ENCODE measurements around the gene PIEZO1. TPM values are rescaled to one million over a fixed set of nuclear protein-coding genes. Genes with fewer than 3 reads are reported as not detected.

PIEZO1 gene
- total RNA-seq, 1 donor from 2014 or later: 45.9 TPM

DNA sequence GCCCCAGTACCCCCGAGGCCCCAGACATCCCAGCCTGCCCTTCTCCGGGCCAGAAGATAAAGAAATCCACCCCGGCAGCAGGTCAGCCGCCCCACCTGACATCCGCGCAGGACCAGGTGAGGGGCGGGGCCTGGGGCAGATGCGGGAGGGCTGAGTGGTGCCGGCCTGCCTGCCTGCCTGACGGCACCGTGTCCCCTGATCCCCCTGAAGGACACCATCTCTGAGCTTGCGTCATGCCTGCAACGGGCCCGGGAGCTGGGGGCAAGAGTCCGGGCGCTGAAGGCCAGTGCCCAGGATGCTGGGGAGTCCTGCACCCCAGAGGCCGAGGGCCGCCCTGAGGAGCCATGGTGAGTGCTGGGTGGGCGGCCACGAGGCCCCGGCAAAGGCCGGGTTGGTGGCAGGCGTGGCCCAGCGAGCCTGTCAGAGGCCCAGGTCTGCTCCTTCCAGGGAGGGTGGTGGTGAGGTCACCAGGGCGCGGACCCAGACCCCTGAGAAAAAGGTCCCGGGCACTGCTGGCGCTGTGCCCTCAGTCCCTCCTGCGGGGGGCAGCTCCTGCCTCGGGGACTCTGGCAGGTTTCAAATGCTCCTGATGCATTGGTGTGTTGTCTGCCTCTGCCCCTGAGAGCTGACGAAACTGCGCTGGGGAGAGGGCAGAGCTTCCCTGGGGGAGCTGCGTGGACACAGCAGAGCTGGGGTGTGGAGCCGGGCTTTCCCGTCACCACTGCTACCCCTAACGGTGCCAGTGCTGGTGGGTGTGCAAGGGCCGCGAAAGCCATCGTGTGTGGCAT, 19.7 kb upstream of the PIEZO1 start:
- Histone ChIP-seq H3K4me3 (ENCODE audit: low read length in 3 of 3) (no peak overlapping the region), H3K27me3 (ENCODE audit: control insufficient read depth in 3 of 3, insufficient read depth in 3 of 3, low read length in 3 of 3) (peaks cover 0 to 16% (median 3%) of the 10 kb centered on the region in 3 donors), H3K9me3 (ENCODE audit: control insufficient read depth in 3 of 3, low read length in 3 of 3) (no peaks in the 10 kb centered on the region), H3K36me3 (ENCODE audit: control insufficient read depth in 3 of 3, insufficient read depth in 3 of 3, low read length in 3 of 3) (peaks cover 6 to 10% (median 8%) of the 10 kb centered on the region in 3 donors), H3K27ac (ENCODE audit: low read depth, low read length) (no peak overlapping the region), H3K9ac (ENCODE audit: low read depth in 1 of 3, low read length in 3 of 3) (no peak overlapping the region), H3K4me1 (ENCODE audit: control insufficient read depth in 3 of 3, insufficient read depth in 3 of 3, low read length in 3 of 3) (peaks cover 5 to 22% (median 16%) of the 10 kb centered on the region in 3 donors)

DNA sequence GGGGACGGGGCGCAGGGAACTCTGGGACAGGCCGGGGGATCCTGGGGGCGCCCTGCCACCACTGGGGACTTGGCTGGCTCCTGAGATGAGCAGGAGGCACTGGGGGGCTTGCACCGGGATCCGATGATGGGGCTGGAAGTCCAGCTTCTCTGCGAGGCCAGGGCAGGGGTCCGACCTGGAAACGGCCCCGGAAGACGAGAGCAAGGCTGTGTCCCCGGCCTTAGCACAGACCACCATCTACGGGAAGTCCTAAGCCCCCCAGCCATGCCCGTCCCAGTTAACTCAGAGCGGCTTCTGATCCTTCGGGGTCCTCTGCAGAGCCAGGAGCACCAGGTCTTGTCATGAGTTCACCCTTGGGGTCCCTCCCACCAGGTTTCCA, 19.1 kb upstream of the PIEZO1 start:
- Histone ChIP-seq H3K4me1 (ENCODE audit: control insufficient read depth in 3 of 3, insufficient read depth in 3 of 3, low read length in 3 of 3) (peaks cover 5 to 16% (median 13%) of the 10 kb centered on the region in 3 donors), H3K9me3 (ENCODE audit: control insufficient read depth in 3 of 3, low read length in 3 of 3) (no peaks in the 10 kb centered on the region), H3K4me3 (ENCODE audit: low read length in 3 of 3) (no peak overlapping the region), H3K27me3 (ENCODE audit: control insufficient read depth in 3 of 3, insufficient read depth in 3 of 3, low read length in 3 of 3) (peaks cover 0 to 16% (median 3%) of the 10 kb centered on the region in 3 donors), H3K9ac (ENCODE audit: low read depth in 1 of 3, low read length in 3 of 3) (no peak overlapping the region), H3K36me3 (ENCODE audit: control insufficient read depth in 3 of 3, insufficient read depth in 3 of 3, low read length in 3 of 3) (peaks cover 2 to 4% (median 2%) of the 10 kb centered on the region in 3 donors), H3K27ac (ENCODE audit: low read depth, low read length) (no peak overlapping the region)

DNA sequence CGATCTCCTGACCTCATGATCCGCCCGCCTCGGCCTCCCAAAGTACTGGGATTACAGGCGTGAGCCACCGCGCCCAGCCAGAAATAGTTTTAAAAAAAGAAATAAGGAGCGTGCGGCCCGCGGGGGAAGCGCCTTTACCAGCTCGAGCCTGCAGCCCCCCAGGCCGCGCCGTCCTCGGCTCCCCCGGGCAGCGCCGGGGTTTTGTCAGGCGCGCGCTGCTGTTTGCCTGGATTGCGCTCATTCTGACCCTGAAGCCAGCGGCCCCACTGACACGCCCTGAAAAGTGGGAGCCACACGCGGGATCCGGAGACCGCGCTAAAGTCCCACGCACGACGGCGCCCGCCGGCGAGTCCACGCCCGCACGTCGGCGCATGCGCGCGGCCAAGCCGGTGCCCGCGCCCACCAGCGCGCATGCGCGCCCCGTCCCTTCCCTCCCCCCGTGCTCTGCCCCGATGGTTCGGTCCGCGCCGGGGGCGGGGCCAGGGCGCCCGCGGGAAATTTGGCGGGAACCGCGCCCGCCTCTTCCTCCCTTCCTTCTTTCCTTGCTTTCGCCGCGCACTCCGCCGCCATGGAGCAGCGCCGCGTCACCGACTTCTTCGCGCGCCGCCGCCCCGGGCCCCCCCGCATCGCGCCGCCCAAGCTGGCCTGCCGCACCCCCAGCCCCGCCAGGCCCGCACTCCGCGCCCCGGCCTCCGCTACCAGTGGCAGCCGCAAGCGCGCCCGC, 18.4 kb upstream of the PIEZO1 start, which contains the start of gene CDT1:
Gene CDT1, plus strand, starts transcription at position 526 of the 724 bp plus-strand sequence. Its CDS starts 43 bp downstream, at position 569.
- Histone ChIP-seq H3K4me1 (ENCODE audit: control insufficient read depth in 3 of 3, insufficient read depth in 3 of 3, low read length in 3 of 3) (peaks cover 5 to 16% (median 13%) of the 10 kb centered on the region in 3 donors), H3K27me3 (ENCODE audit: control insufficient read depth in 3 of 3, insufficient read depth in 3 of 3, low read length in 3 of 3) (peaks cover 0 to 16% (median 3%) of the 10 kb centered on the region in 3 donors), H3K27ac (ENCODE audit: low read depth, low read length) (no peak within 1 kb of the TSS), H3K36me3 (ENCODE audit: control insufficient read depth in 3 of 3, insufficient read depth in 3 of 3, low read length in 3 of 3) (no peaks in the 10 kb centered on the region), H3K9ac (ENCODE audit: low read depth in 1 of 3, low read length in 3 of 3) (peak within 1 kb of the TSS in 2 of 3 donors; percentile 56 to 62), H3K4me3 (ENCODE audit: low read length in 3 of 3) (peak within 1 kb of the TSS; percentile 62 to 73 (median 71)), H3K9me3 (ENCODE audit: control insufficient read depth in 3 of 3, low read length in 3 of 3) (no peaks in the 10 kb centered on the region)

DNA sequence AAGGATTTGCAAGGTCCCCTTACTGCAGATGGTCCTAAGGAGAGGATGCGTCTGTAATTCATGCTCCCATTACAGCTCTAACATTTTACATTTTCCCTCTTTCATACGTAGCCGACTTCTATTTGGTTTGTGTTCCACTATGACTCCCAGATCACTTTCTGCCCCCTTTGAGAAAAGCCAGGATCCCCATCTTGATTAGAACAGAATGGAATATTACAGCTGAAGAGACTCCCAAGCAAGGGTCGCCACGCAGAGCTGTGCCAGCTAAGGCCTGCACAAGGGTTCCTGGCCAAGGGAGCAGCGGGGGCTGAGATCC, 15.2 kb upstream of the PIEZO1 start:
- Histone ChIP-seq H3K4me3 (ENCODE audit: low read length in 3 of 3) (no peak overlapping the region), H3K27ac (ENCODE audit: low read depth, low read length) (no peak overlapping the region), H3K36me3 (ENCODE audit: control insufficient read depth in 3 of 3, insufficient read depth in 3 of 3, low read length in 3 of 3) (no peaks in the 10 kb centered on the region), H3K9me3 (ENCODE audit: control insufficient read depth in 3 of 3, low read length in 3 of 3) (no peaks in the 10 kb centered on the region), H3K9ac (ENCODE audit: low read depth in 1 of 3, low read length in 3 of 3) (no peak overlapping the region), H3K27me3 (ENCODE audit: control insufficient read depth in 3 of 3, insufficient read depth in 3 of 3, low read length in 3 of 3) (peaks cover 0 to 8% (median 3%) of the 10 kb centered on the region in 3 donors), H3K4me1 (ENCODE audit: control insufficient read depth in 3 of 3, insufficient read depth in 3 of 3, low read length in 3 of 3) (peaks cover 0 to 3% (median 0%) of the 10 kb centered on the region in 3 donors)

DNA sequence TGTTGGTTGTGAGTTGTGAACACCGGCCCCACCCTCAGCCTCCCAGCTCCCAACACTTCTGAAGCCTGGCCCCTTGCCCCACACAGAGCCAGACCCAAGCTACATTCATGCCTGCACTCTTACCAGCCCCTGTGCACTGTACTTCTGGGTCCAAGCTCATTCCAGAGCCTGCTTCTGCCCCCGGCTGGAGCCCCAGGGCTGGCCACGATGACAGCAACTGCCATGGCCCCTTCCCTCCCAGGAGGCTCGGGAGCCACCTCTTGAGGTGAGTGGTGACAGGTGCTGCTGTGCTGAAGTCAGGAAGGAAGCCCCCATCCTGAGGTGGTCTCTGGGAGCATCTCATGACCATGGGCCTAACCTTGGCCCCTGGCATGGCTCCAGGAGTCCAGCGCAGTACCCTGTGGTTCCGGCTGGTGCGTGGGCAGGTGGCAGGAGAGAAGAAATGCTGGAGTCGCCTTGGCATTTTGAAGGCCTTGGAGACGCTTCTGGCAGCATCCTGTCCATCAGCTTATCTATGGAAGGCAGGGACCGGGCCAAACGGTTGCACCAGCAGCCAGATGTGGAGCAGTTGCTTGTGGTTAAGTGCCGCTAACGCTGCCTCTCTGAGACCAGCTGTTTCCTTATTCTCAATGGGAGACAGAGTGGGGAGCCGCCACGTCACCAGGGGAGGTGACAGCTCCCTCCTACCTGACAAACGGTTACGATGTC, 14.7 kb upstream of the PIEZO1 start:
- peaks cover 0 to 3% (median 0%) of the 10 kb centered on the region in 3 donors for H3K4me1 ChIP-seq (ENCODE audit: control insufficient read depth in 3 of 3, insufficient read depth in 3 of 3, low read length in 3 of 3)
- H3K9ac ChIP-seq (ENCODE audit: low read depth in 1 of 3, low read length in 3 of 3): no peak overlapping the region
- H3K4me3 ChIP-seq (ENCODE audit: low read length in 3 of 3): no peak overlapping the region
- H3K36me3 ChIP-seq (ENCODE audit: control insufficient read depth in 3 of 3, insufficient read depth in 3 of 3, low read length in 3 of 3): no peaks in the 10 kb centered on the region
- no peak overlapping the region for H3K27ac ChIP-seq (ENCODE audit: low read depth, low read length)
- H3K9me3 ChIP-seq (ENCODE audit: control insufficient read depth in 3 of 3, low read length in 3 of 3): no peaks in the 10 kb centered on the region
- H3K27me3 ChIP-seq (ENCODE audit: control insufficient read depth in 3 of 3, insufficient read depth in 3 of 3, low read length in 3 of 3): peaks cover 0 to 3% (median 3%) of the 10 kb centered on the region in 3 donors

DNA sequence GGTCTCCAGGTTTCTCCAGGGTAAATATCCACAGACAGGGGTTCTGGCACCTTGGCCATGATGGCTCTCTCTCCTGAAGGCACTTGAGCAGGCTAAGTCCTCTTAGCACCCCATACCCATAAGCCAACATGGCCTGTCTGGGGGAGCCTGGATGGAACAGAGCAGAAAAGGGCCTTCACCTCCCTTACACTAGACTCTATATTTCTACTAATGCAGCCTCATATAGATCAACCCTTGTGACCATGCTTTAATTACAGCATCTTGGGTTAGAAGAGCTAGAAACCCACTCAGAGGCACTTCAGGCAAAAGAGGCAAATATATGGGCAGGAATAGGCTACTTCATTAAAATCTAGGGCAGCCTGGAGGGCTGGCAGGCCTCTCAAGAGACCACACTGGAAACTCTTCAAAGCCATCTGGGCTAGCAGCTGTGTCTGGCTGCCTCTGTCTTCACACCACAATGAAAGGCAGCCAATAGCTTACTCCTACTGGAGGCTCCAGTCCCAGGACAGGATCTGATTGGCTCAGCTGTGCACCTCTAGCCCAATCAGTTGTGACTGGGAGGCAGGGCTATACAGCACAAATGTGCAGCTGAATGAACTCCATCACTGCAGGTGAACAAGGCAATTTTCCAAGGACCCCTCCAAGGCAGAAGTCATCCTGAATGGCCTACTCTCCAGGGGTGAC, 13.9 kb upstream of the PIEZO1 start:
- Histone ChIP-seq H3K9ac (ENCODE audit: low read depth in 1 of 3, low read length in 3 of 3) (no peak overlapping the region), H3K27ac (ENCODE audit: low read depth, low read length) (no peak overlapping the region), H3K4me3 (ENCODE audit: low read length in 3 of 3) (no peak overlapping the region)

DNA sequence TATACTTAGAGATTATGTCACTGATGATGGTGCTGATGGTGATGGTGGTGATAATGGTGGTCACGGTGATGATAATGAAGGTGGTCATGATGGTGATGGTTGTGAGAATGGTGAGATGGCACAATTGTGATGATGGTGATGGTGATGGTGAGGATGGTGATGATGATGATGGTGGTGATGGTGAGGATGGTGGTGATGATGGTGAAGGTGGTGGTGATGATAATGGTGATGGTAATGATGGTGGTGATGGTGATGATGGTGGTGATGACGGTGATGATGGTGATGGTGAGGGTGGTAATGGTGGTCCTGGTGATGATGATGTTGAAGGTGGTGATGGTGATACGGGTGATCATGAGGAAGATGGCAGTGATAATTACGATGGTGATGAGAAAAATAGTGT, 13.1 kb upstream of the PIEZO1 start:
- peaks cover 0 to 3% (median 0%) of the 10 kb centered on the region in 3 donors for H3K4me1 ChIP-seq (ENCODE audit: control insufficient read depth in 3 of 3, insufficient read depth in 3 of 3, low read length in 3 of 3)
- H3K27ac ChIP-seq (ENCODE audit: low read depth, low read length): no peak overlapping the region
- H3K4me3 ChIP-seq (ENCODE audit: low read length in 3 of 3): no peak overlapping the region
- peaks cover 4 to 9% (median 8%) of the 10 kb centered on the region in 3 donors for H3K27me3 ChIP-seq (ENCODE audit: control insufficient read depth in 3 of 3, insufficient read depth in 3 of 3, low read length in 3 of 3)
- H3K9me3 ChIP-seq (ENCODE audit: control insufficient read depth in 3 of 3, low read length in 3 of 3): no peaks in the 10 kb centered on the region
- H3K36me3 ChIP-seq (ENCODE audit: control insufficient read depth in 3 of 3, insufficient read depth in 3 of 3, low read length in 3 of 3): no peaks in the 10 kb centered on the region
- H3K9ac ChIP-seq (ENCODE audit: low read depth in 1 of 3, low read length in 3 of 3): no peak overlapping the region

More for the DNA sequence above, 13.9 kb upstream of the PIEZO1 start:
- Histone ChIP-seq H3K9me3 (ENCODE audit: control insufficient read depth in 3 of 3, low read length in 3 of 3) (no peaks in the 10 kb centered on the region), H3K27me3 (ENCODE audit: control insufficient read depth in 3 of 3, insufficient read depth in 3 of 3, low read length in 3 of 3) (peaks cover 0 to under 1% (median under 1%) of the 10 kb centered on the region in 3 donors), H3K36me3 (ENCODE audit: control insufficient read depth in 3 of 3, insufficient read depth in 3 of 3, low read length in 3 of 3) (no peaks in the 10 kb centered on the region), H3K4me1 (ENCODE audit: control insufficient read depth in 3 of 3, insufficient read depth in 3 of 3, low read length in 3 of 3) (peaks cover 0 to 3% (median 0%) of the 10 kb centered on the region in 3 donors)

DNA sequence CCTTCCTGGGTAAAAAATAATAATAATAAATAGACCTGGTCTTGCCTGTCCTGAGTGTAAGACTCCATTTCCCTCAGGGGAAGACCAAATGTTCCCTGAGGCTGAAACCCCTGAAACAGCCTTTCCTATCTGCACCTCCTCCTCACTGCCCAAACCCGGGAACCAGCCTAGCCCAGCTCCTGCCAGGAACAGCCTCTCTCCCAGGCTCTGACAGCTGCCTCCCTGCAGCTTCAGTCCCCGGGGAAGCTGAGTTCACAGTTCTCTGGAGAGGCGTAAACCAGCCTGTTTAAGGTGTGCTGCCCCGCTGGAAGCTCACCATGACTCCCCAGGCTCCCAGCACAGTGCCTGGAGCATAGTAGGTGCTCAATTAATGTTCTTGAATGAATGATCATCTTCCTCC, 11.3 kb upstream of the PIEZO1 start:
- Histone ChIP-seq H3K4me3 (ENCODE audit: low read length in 3 of 3) (no peak overlapping the region), H3K36me3 (ENCODE audit: control insufficient read depth in 3 of 3, insufficient read depth in 3 of 3, low read length in 3 of 3) (no peaks in the 10 kb centered on the region), H3K27ac (ENCODE audit: low read depth, low read length) (no peak overlapping the region), H3K9ac (ENCODE audit: low read depth in 1 of 3, low read length in 3 of 3) (no peak overlapping the region), H3K4me1 (ENCODE audit: control insufficient read depth in 3 of 3, insufficient read depth in 3 of 3, low read length in 3 of 3) (no peaks in the 10 kb centered on the region), H3K9me3 (ENCODE audit: control insufficient read depth in 3 of 3, low read length in 3 of 3) (no peaks in the 10 kb centered on the region), H3K27me3 (ENCODE audit: control insufficient read depth in 3 of 3, insufficient read depth in 3 of 3, low read length in 3 of 3) (peaks cover 21 to 27% (median 24%) of the 10 kb centered on the region in 3 donors)

DNA sequence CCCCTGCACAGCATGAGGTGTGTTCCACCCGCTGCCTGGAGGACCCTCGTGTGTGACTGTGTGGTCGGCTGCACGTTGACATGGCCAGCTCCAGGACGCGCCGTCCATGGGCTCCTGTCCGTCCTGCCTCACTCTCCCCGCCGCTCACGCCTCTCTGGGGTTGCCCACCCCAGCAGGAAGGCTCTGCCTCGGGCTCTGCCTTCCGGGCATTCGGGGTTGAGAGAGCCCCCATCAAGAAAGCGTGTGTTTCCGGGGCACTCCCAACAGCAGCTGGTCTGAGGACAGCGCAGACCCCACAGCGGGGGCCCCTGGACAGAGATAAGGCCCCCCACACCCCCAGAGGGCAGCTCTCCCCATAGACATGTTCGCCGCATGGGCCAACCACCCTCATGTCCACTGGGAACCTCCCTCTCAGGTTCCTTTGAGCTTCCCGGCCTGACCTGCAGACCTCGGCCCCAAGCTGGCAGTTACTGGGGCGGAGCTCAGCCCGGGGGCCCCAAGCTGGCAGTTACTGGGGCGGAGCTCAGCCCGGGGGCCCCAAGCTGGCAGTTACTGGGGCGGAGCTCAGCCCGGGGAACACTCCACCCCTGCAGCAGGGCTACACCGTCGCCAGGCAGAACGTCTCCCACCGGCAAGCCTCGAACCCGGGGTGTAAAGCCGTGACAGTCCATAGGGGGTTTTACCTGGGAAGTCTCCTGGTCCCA, 8.4 kb upstream of the PIEZO1 start:
- Histone ChIP-seq H3K27me3 (ENCODE audit: control insufficient read depth in 3 of 3, insufficient read depth in 3 of 3, low read length in 3 of 3) (peaks cover 27 to 37% (median 30%) of the 10 kb centered on the region in 3 donors), H3K36me3 (ENCODE audit: control insufficient read depth in 3 of 3, insufficient read depth in 3 of 3, low read length in 3 of 3) (no peaks in the 10 kb centered on the region), H3K9me3 (ENCODE audit: control insufficient read depth in 3 of 3, low read length in 3 of 3) (no peaks in the 10 kb centered on the region), H3K27ac (ENCODE audit: low read depth, low read length) (no peak overlapping the region), H3K4me1 (ENCODE audit: control insufficient read depth in 3 of 3, insufficient read depth in 3 of 3, low read length in 3 of 3) (no peaks in the 10 kb centered on the region), H3K4me3 (ENCODE audit: low read length in 3 of 3) (no peak overlapping the region), H3K9ac (ENCODE audit: low read depth in 1 of 3, low read length in 3 of 3) (no peak overlapping the region)
